SK-N-SH (cell line): ENCODE results near the gene BMF. TPM values are rescaled to one million over a fixed set of nuclear protein-coding genes. Genes with fewer than 3 reads are reported as not detected.

Experiments used
- CTCF ChIA-PET: fragments of 300-600, 350-600 bp; formaldehyde crosslinking; extraction: SDS; loops from one replicate; lab custom pipeline; 2021; lab: Yijun Ruan, JAX
- POLR2A ChIA-PET: fragments of 350-600 bp; sonication (Branson Sonifier 250); formaldehyde crosslinking; extraction: SDS; loops from one replicate; lab custom pipeline; 2020; ENCODE audit warnings: antibody characterized with exemption, inconsistent platforms; lab: Yijun Ruan, JAX
- DNase-seq: peaks from one replicate; pipeline ENCODE4 v3.0.0; 2012
- H2AFZ ChIP-seq: fragments of 200-600 bp; sonication (generic); 2 replicates; pipeline ENCODE4 v1.8.1; 2016; ENCODE audit warnings: antibody characterized with exemption, mild to moderate bottlenecking, low read depth
- H3F3A ChIP-seq: fragments of 200-600 bp; sonication (generic); replicated peaks from 2 replicates; pipeline ENCODE3; 2016; ENCODE audit warnings: antibody characterized with exemption, mild to moderate bottlenecking; ENCODE audit not compliant: insufficient read depth
- H3K27ac ChIP-seq, 2 experiments: fragments of 200-500 bp in 1 of 2; fragments of 200-600 bp in 1 of 2; sonication (Bioruptor generic) in 1 of 2; sonication (generic), shearing (Covaris generic) in 1 of 2; 2 replicates each; pipeline versions ENCODE4 v1.5.1 to v1.6.1; 2014 to 2016; ENCODE audit warnings: low read depth in 2 of 2, inconsistent platforms in 1 of 2, low read length in 1 of 2, mild to moderate bottlenecking in 1 of 2, mixed read lengths in 1 of 2
- H3K27me3 ChIP-seq: fragments of 200-600 bp; sonication (generic), shearing (Covaris generic); 2 replicates; pipeline ENCODE4 v1.6.1; 2016; ENCODE audit warnings: mixed run types; ENCODE audit not compliant: insufficient read depth
- H3K36me3 ChIP-seq, 2 experiments: fragments of 200-500 bp in 1 of 2; fragments of 200-600 bp in 1 of 2; sonication (Bioruptor generic) in 1 of 2; sonication (generic) in 1 of 2; replicated peaks in 1 of 2; 2 replicates each; pipeline versions ENCODE3 to v1.5.1; 2014 to 2016; ENCODE audit warnings: low read length in 1 of 2, mild to moderate bottlenecking in 1 of 2; ENCODE audit not compliant: insufficient read depth in 2 of 2, control insufficient read depth in 1 of 2
- H3K4me1 ChIP-seq, 2 experiments: fragments of 200-500 bp in 1 of 2; fragments of 200-600 bp in 1 of 2; sonication (Bioruptor generic) in 1 of 2; sonication (generic), shearing (Covaris generic) in 1 of 2; 2 replicates each; pipeline versions ENCODE4 v1.5.1 to v1.6.1; 2014 to 2016; ENCODE audit warnings: low read depth in 1 of 2, low read length in 1 of 2, mixed run types in 1 of 2; ENCODE audit not compliant: insufficient read depth in 2 of 2, control insufficient read depth in 1 of 2
- H3K4me2 ChIP-seq: fragments of 200-600 bp; sonication (generic), shearing (Covaris generic); 2 replicates; pipeline ENCODE4 v1.6.1; 2017; ENCODE audit warnings: mixed run types
- H3K4me3 ChIP-seq, 2 experiments: fragments of 200-500 bp in 1 of 2; fragments of 200-600 bp in 1 of 2; sonication (Bioruptor generic) in 1 of 2; sonication (generic), shearing (Covaris generic) in 1 of 2; 2 replicates each; pipeline versions ENCODE4 v1.5.1 to v1.8.1; 2014 to 2016; ENCODE audit warnings: low read depth in 2 of 2, inconsistent platforms in 1 of 2, low read length in 1 of 2, mild to moderate bottlenecking in 1 of 2, mixed read lengths in 1 of 2, moderate library complexity in 1 of 2
- H3K79me2 ChIP-seq: fragments of 200-600 bp; sonication (generic); 2 replicates; pipeline ENCODE4 v1.8.1; 2017; ENCODE audit warnings: mild to moderate bottlenecking; ENCODE audit not compliant: insufficient read depth
- H3K9ac ChIP-seq: fragments of 200-600 bp; sonication (generic); 2 replicates; pipeline ENCODE4 v1.6.1; 2017; ENCODE audit warnings: mixed run types
- H3K9me2 ChIP-seq: fragments of 200-600 bp; sonication (generic); 2 replicates; pipeline ENCODE4 v1.6.1; 2017; ENCODE audit warnings: mixed run types
- H3K9me3 ChIP-seq: fragments of 200-600 bp; sonication (generic); 2 replicates; pipeline ENCODE4 v1.6.1; 2017; ENCODE audit warnings: mixed run types, mild to moderate bottlenecking, moderate library complexity
- H4K20me1 ChIP-seq: fragments of 200-600 bp; sonication (generic); 2 replicates; pipeline ENCODE4 v1.6.1; 2017; ENCODE audit warnings: mild to moderate bottlenecking, mixed run types; ENCODE audit not compliant: insufficient read depth
- CTCF ChIP-seq: fragments of 200-600 bp; sonication (generic); IDR thresholded peaks from 2 replicates; pipeline ENCODE4 v1.6.1; 2017; ENCODE audit warnings: antibody characterized with exemption, mild to moderate bottlenecking, moderate library complexity
- EP300 ChIP-seq, 2 experiments: IDR thresholded peaks; 2 replicates each; pipeline versions ENCODE4 v1.4.0 to v1.6.1; 2012; ENCODE audit warnings: borderline replicate concordance in 1 of 2, low read depth in 1 of 2, low read length in 1 of 2
- FOXM1 ChIP-seq: IDR thresholded peaks from 2 replicates; pipeline ENCODE4 v1.4.0; 2012; ENCODE audit warnings: low read depth, mild to moderate bottlenecking
- MEF2A ChIP-seq: IDR thresholded peaks from 2 replicates; pipeline ENCODE4 v1.4.0; 2012; ENCODE audit warnings: low read depth, borderline replicate concordance
- MXI1 ChIP-seq: IDR thresholded peaks from 2 replicates; pipeline ENCODE4 v1.6.1; 2012; ENCODE audit warnings: mild to moderate bottlenecking, low read depth, low read length, improper control_type of control experiment
- NFIC ChIP-seq: IDR thresholded peaks from 2 replicates; pipeline ENCODE4 v1.4.0; 2012; ENCODE audit warnings: borderline replicate concordance
- NRF1 ChIP-seq: IDR thresholded peaks from 2 replicates; pipeline ENCODE4 v1.6.1; 2012; ENCODE audit warnings: low read depth, mild to moderate bottlenecking, low read length
- POLR2AphosphoS5 ChIP-seq: IDR thresholded peaks from 2 replicates; pipeline ENCODE4 v1.6.1; 2012; ENCODE audit warnings: low read depth, low read length
- REST ChIP-seq: IDR thresholded peaks from 2 replicates; pipeline ENCODE4 v1.6.1; 2012; ENCODE audit warnings: mild to moderate bottlenecking, low read depth, low read length, moderate library complexity
- TEAD4 ChIP-seq: IDR thresholded peaks from 2 replicates; pipeline ENCODE4 v1.4.0; 2012; ENCODE audit warnings: mild to moderate bottlenecking, borderline replicate concordance; ENCODE audit not compliant: insufficient read depth
- USF1 ChIP-seq: IDR thresholded peaks from 2 replicates; pipeline ENCODE4 v1.4.0; 2012; ENCODE audit warnings: low read depth, borderline replicate concordance
- USF2 ChIP-seq: fragments of 150-350 bp; IDR thresholded peaks from 2 replicates; pipeline ENCODE4 v1.6.1; 2017; ENCODE audit warnings: antibody characterized with exemption, low read length, low read depth, borderline replicate concordance
- YY1 ChIP-seq: IDR thresholded peaks from 2 replicates; pipeline ENCODE4 v1.4.0; 2012; ENCODE audit warnings: low read depth, mild to moderate bottlenecking
- WGBS: methylation state at CpG from one replicate; pipeline ENCODE4 v1.1.6; 2017; ENCODE audit warnings: low lambda C conversion rate; 5-methylcytosine and 5-hydroxymethylcytosine counted together
- polyA plus RNA-seq, 3 experiments: library from polyadenylated mRNA; depleted of rRNA; stranded (reverse); fragments of >200 nt; gene quantifications; 2 replicates each; pipeline ENCODE4 v1.2.3, GENCODE V29; 2012

The BMF gene
- polyA plus RNA-seq, 1 of the 3 experiments (the other 2 are of a cell fraction), result 0.72 TPM

GRCh38 chr15:40043927-40044716 is 64.6 kb downstream of the BMF start (continued):
- no peak for TF ChIP-seq USF2
- no peak for TF ChIP-seq YY1
- TF ChIP-seq NRF1, result no peak
- TF ChIP-seq FOXM1, result no peak
- no peak for TF ChIP-seq MEF2A

- no peak for DNase-seq
- Histone ChIP-seq H3K9me2 (no peaks in the 10 kb centered on the region), H2AFZ (no peak overlapping the region), H3K9ac (no peak overlapping the region), H3K9me3 (no peaks in the 10 kb centered on the region), H3K36me3 (peaks cover 0 to under 1% of the 10 kb centered on the region in 2 experiments), H3K79me2 (peaks cover 26% of the 10 kb centered on the region), H3K4me3 (no peak overlapping the region), H4K20me1 (no peaks in the 10 kb centered on the region), H3K27me3 (no peaks in the 10 kb centered on the region), H3K4me2 (no peak overlapping the region), H3K27ac (peak overlapping the region in 1 of 2 experiments; percentile 47; a peak in 1 of 4 replicates), H3K4me1 (peaks cover 25 to 26% of the 10 kb centered on the region in 2 experiments), H3F3A (peaks cover 11% of the 10 kb centered on the region)
- TF ChIP-seq EP300 (IDR thresholded peaks at IDR 0.05; ENCODE audit: borderline replicate concordance in 1 of 2, low read depth in 1 of 2, low read length in 1 of 2), result no peak
- TF ChIP-seq REST, result no peak
- TF ChIP-seq NFIC, result no peak
- TF ChIP-seq MEF2A, result no peak
- no peak for TF ChIP-seq CTCF
- TF ChIP-seq MXI1, result no peak
- no peak for TF ChIP-seq TEAD4
- no peak for TF ChIP-seq USF1
- no peak for TF ChIP-seq POLR2AphosphoS5
- 96% methylated on average over 5 of the region's 5 CpGs for WGBS
- CTCF ChIA-PET, result interaction anchor here (1.0 to 8.5 kb wide), 6 partner anchors 23 to 236 kb away, joined by 3 to 153 read pairs (median 9); partner anchors contain the start of gene BMF
- POLR2A ChIA-PET, result no interaction called here
These were observed 65.8 kb downstream of the BMF start for GRCh38 chr15:40042791-40043320.
